C4-2B (cell line): ENCODE measurements around the gene CHTF18.

Experiments used
- CTCF ChIP-seq: fragments of 450-650 bp; conservative IDR thresholded peaks from 2 replicates; pipeline ENCODE4 v1.5.1; 2017; ENCODE audit warnings: mild to moderate bottlenecking
- ZFX ChIP-seq: fragments of 450-650 bp; IDR thresholded peaks from 2 replicates; pipeline ENCODE4 v1.6.1; 2017

GRCh38 chr16:840561-841454, 52.4 kb downstream of the CHTF18 start:
- TF ChIP-seq CTCF (no peak), ZFX (no peak)
